GM12878 (cell line): Measurements from ENCODE around the gene LHX2. TPM values are rescaled to one million over a fixed set of nuclear protein-coding genes. Genes with fewer than 3 reads are reported as not detected.

ENCODE experiments used
- ATAC-seq: fragments of 200-7000 bp; cut with Tn5 transposase; 3 replicates; pipeline ENCODE4 v1.9.1; 2020; ENCODE audit warnings: mild to moderate bottlenecking, moderate library complexity
- BruUV-seq: library from RNA; stranded (reverse); fragments of 400-500 nt; replicated peaks from 2 replicates; lab custom pipeline; 2021; lab: Mats Ljungman, UMichigan
- CTCF ChIA-PET: fragments of 300-600 bp; sonication (Branson Sonifier 250); formaldehyde crosslinking; extraction: SDS; loops from one replicate; lab custom pipeline; 2021; ENCODE audit warnings: inconsistent platforms; lab: Yijun Ruan, JAX
- POLR2A ChIA-PET: fragments of 350-600 bp; formaldehyde crosslinking; extraction: SDS; loops from one replicate; lab custom pipeline; 2021; ENCODE audit warnings: inconsistent platforms; lab: Charles Lee
- RAD21 ChIA-PET: fragments of 300-600 bp; sonication (Branson Sonifier 250); formaldehyde crosslinking; loops from one replicate; lab custom pipeline; 2023; ENCODE audit warnings: antibody characterized with exemption; ENCODE audit not compliant: unreplicated experiment; lab: Charles Lee
- SMC1A ChIA-PET: fragments of 300-600 bp; sonication (Branson Sonifier 250); formaldehyde crosslinking; loops from one replicate; lab custom pipeline; 2023; ENCODE audit not compliant: unreplicated experiment, uncharacterized antibody; lab: Charles Lee
- DNase-seq: peaks from one replicate; pipeline ENCODE4 v3.0.0-alpha.2; 2011; ENCODE audit warnings: low read depth, low spot score
- FAIRE-seq: peaks from 3 replicates; lab custom pipeline; 2011; peaks lifted over from hg19 to GRCh38; lab: Jason Lieb, UNC
- H2AFZ ChIP-seq: 2 replicates; pipeline ENCODE4 v1.6.0; 2011; ENCODE audit warnings: low read depth, low read length, control low read depth; ENCODE audit not compliant: control insufficient read depth
- H3K27ac ChIP-seq: 2 replicates; pipeline ENCODE4 v1.5.1; 2011; ENCODE audit warnings: control low read depth; ENCODE audit not compliant: control insufficient read depth, insufficient read depth
- H3K27me3 ChIP-seq, 2 experiments: replicated peaks in 1 of 2; 2 replicates each; pipeline versions ENCODE4 v1.6.0 to v1.6.1; 2011; ENCODE audit warnings: low read length in 1 of 2; ENCODE audit not compliant: control insufficient read depth in 2 of 2, insufficient read depth in 2 of 2
- H3K36me3 ChIP-seq, 2 experiments: 2 replicates each; pipeline ENCODE4 v1.5.1; 2011; ENCODE audit warnings: low read length in 1 of 2; ENCODE audit not compliant: control insufficient read depth in 2 of 2, insufficient read depth in 2 of 2
- H3K4me1 ChIP-seq: 2 replicates; pipeline ENCODE4 v1.6.1; 2011; ENCODE audit warnings: mild to moderate bottlenecking, low read length, moderate library complexity, mixed read lengths; ENCODE audit not compliant: control insufficient read depth, insufficient read depth
- H3K4me2 ChIP-seq: 2 replicates; pipeline ENCODE4 v1.6.0; 2011; ENCODE audit warnings: control low read depth; ENCODE audit not compliant: control insufficient read depth, insufficient read depth
- H3K4me3 ChIP-seq: fragments of 200-600 bp; sonication (generic); 2 replicates; pipeline ENCODE4 v1.5.1; 2016
- H3K79me2 ChIP-seq: 2 replicates; pipeline ENCODE4 v1.6.0; 2011; ENCODE audit warnings: low read length; ENCODE audit not compliant: control insufficient read depth, insufficient read depth
- H3K9ac ChIP-seq: 2 replicates; pipeline ENCODE4 v1.8.0; 2011; ENCODE audit warnings: low read length, control low read depth, mixed read lengths; ENCODE audit not compliant: control insufficient read depth, insufficient read depth
- H3K9me3 ChIP-seq: replicated peaks from 3 replicates; pipeline ENCODE4 v1.5.1; 2011; ENCODE audit warnings: mild to moderate bottlenecking, low read length; ENCODE audit not compliant: control insufficient read depth, insufficient read depth
- H4K20me1 ChIP-seq: 2 replicates; pipeline ENCODE4 v1.6.0; 2011; ENCODE audit not compliant: control insufficient read depth, insufficient read depth
- BCL11A ChIP-seq: IDR thresholded peaks from 2 replicates; pipeline ENCODE4 v1.6.1; 2011; ENCODE audit warnings: low read depth, low read length
- CEBPZ ChIP-seq: fragments of 150-350 bp; IDR thresholded peaks from 2 replicates; pipeline ENCODE4 v1.6.1; 2016; ENCODE audit warnings: low read depth, low read length
- E2F4 ChIP-seq: IDR thresholded peaks from 2 replicates; pipeline ENCODE4 v1.6.1; 2012; ENCODE audit warnings: low read depth, low read length, improper control_type of control experiment
- EP300 ChIP-seq, 2 experiments: fragments of 150-350 bp in 1 of 2; IDR thresholded peaks; 2 replicates each; pipeline ENCODE4 v1.6.1; 2011 to 2012; ENCODE audit warnings: low read depth in 2 of 2, low read length in 2 of 2, borderline replicate concordance in 1 of 2, improper control_type of control experiment in 1 of 2, inconsistent platforms in 1 of 2; ENCODE audit not compliant: control insufficient read depth in 1 of 2
- ETV6 ChIP-seq, 2 experiments: fragments of 450-650 bp in 1 of 2; IDR thresholded peaks in 1 of 2; conservative IDR thresholded peaks in 1 of 2; 2 replicates each; pipeline ENCODE4 v1.6.1; 2014; ENCODE audit warnings: antibody characterized with exemption in 1 of 2, borderline replicate concordance in 1 of 2, low read depth in 1 of 2, mild to moderate bottlenecking in 1 of 2, moderate library complexity in 1 of 2
- EZH2 ChIP-seq: IDR thresholded peaks from 2 replicates; pipeline ENCODE4 v1.6.1; 2012; ENCODE audit warnings: low read depth, mild to moderate bottlenecking, control low read depth, inconsistent platforms, low read length, borderline replicate concordance; ENCODE audit not compliant: control insufficient read depth
- NR2C1 ChIP-seq: fragments of 450-650 bp; IDR thresholded peaks from 2 replicates; pipeline ENCODE4 v1.6.1; 2017; ENCODE audit warnings: antibody characterized with exemption, mild to moderate bottlenecking, moderate library complexity
- NR2F1 ChIP-seq: fragments of 450-650 bp; conservative IDR thresholded peaks from 2 replicates; pipeline ENCODE4 v1.6.1; 2017; ENCODE audit warnings: mild to moderate bottlenecking
- POLR2AphosphoS2 ChIP-seq: IDR thresholded peaks from 2 replicates; pipeline ENCODE4 v1.6.1; 2011; ENCODE audit warnings: low read depth, mild to moderate bottlenecking, low read length, improper control_type of control experiment, moderate library complexity
- ZNF384 ChIP-seq: IDR thresholded peaks from 2 replicates; pipeline ENCODE4 v1.6.1; 2012; ENCODE audit warnings: low read depth, mild to moderate bottlenecking, low read length, improper control_type of control experiment, borderline replicate concordance
- ZZZ3 ChIP-seq: IDR thresholded peaks from 2 replicates; pipeline ENCODE4 v1.6.1; 2011; ENCODE audit warnings: low read depth; ENCODE audit not compliant: control insufficient read depth, insufficient read length
- WGBS: methylation state at CpG from one replicate; pipeline ENCODE4 v1.1.6; 2016; ENCODE audit warnings: low lambda C conversion rate; ENCODE audit not compliant: insufficient replicate concordance, insufficient coverage; ENCODE audit errors: missing lambda C conversion rate; 5-methylcytosine and 5-hydroxymethylcytosine counted together
- in situ Hi-C: fragments of 300-500 bp; cut with MboI; formaldehyde crosslinking; loops from 9 replicates; pipeline ENCODE4 v1.14.3; 2018; ENCODE audit warnings: mixed read lengths
- intact Hi-C: fragments of 100-400 bp; cut with micrococcal nuclease; formaldehyde crosslinking; loops from one replicate; pipeline ENCODE4 v1.14.2; 2022; ENCODE audit not compliant: unreplicated experiment
- polyA plus RNA-seq, 11 experiments: library from polyadenylated mRNA; depleted of rRNA in 4 of 11; unstranded in 6 of 11; stranded (reverse) in 5 of 11; fragments of >200 nt; fragmentation: Nextera tagmentation in 4 of 11; fragmentation: Illumina TruSeq in 1 of 11; extraction: Ambion mirVana in 4 of 11; extraction: Trizol in 1 of 11; gene quantifications; 1 replicate in 1 of 11; 2 replicates in 10 of 11; pipeline versions ENCODE4 v1.2.1 to v1.2.3, GENCODE V29; 2011 to 2016; ENCODE audit warnings: inconsistent platforms in 2 of 11, missing spikeins in 2 of 11, low read depth in 1 of 11
- total RNA-seq, 4 experiments: library from RNA; depleted of rRNA in 3 of 4; stranded (reverse); fragments of >200 nt in 3 of 4; fragmentation: Illumina TruSeq in 1 of 4; extraction: Trizol in 1 of 4; gene quantifications; 2 replicates each; pipeline versions ENCODE4 v1.2.1 to v1.2.3, GENCODE V29; 2013 to 2021

The LHX2 gene
- total and polyA plus RNA-seq, 10 of the 15 experiments (the other 5 are each of a cell fraction or from before 2014, with no cell fraction given): 0.82 to 69.8 (median 5.3) TPM

- H3K27ac ChIP-seq: no peak overlapping the region
- peaks cover 2% of the 10 kb centered on the region; the same call in 1 of the 2 replicates for H4K20me1 ChIP-seq
- DNase-seq: no peak
- no peak overlapping the region for H3K9ac ChIP-seq
- FAIRE-seq: no peak
- no peak overlapping the region for H3K4me3 ChIP-seq
- WGBS: 3% methylated on average over 4 of the region's 4 CpGs
- SMC1A ChIA-PET: interaction anchor here (0.7 to 7.6 kb wide), 25 partner anchors 9 to 466 kb away, joined by 3 to 55 read pairs (median 4); no protein-coding TSS in a partner anchor
- TF ChIP-seq EZH2 (no peak), POLR2AphosphoS2 (no peak), ETV6 (conservative IDR thresholded peaks at IDR 0.05 in 1 of 2, IDR thresholded peaks at IDR 0.05 in 1 of 2; ENCODE audit: borderline replicate concordance in 1 of 2, low read depth in 1 of 2) (no peak), ZZZ3 (no peak), NR2F1 (0 out of 2 replicates have a peak, but pooled peaks have one; percentile 13), ZNF384 (no peak), BCL11A (no peak), CEBPZ (no peak), EP300 (IDR thresholded peaks at IDR 0.05; ENCODE audit: borderline replicate concordance in 1 of 2, control insufficient read depth in 1 of 2, low read depth in 2 of 2, low read length in 2 of 2) (no peak), E2F4 (no peak), NR2C1 (peak; percentile 73)
- no peaks in the 10 kb centered on the region for H3K36me3 ChIP-seq
- CTCF ChIA-PET: interaction anchor here (0.8 to 3.6 kb wide), 7 partner anchors 7 to 253 kb away, joined by 3 to 45 read pairs (median 4); no protein-coding TSS in a partner anchor
- H2AFZ ChIP-seq: no peak overlapping the region
- H3K79me2 ChIP-seq: no peaks in the 10 kb centered on the region
- H3K4me1 ChIP-seq: peaks cover 13% of the 10 kb centered on the region
- in situ Hi-C loops: no loop called here
- H3K9me3 ChIP-seq: no peaks in the 10 kb centered on the region
- BruUV-seq: no TSS peak
- no peak for ATAC-seq
- POLR2A ChIA-PET: interaction anchor here (0.6 to 1.8 kb wide), 7 partner anchors 9 to 86 kb away, joined by 3 to 6 read pairs (median 4); no protein-coding TSS in a partner anchor
- H3K27me3 ChIP-seq: peaks cover 0 to 51% of the 10 kb centered on the region in 2 experiments; a peak in 3 of 4 replicates
- no peak overlapping the region for H3K4me2 ChIP-seq
- RAD21 ChIA-PET: interaction anchor here (0.6 to 6.4 kb wide), 17 partner anchors 10 to 388 kb away, joined by 3 to 52 read pairs (median 4); no protein-coding TSS in a partner anchor
- intact Hi-C loops: loop anchor here (5.0 kb wide), 1 partner anchor 366 kb away; no protein-coding TSS in a partner anchor
These were observed 7.8 kb upstream of the LHX2 start for GRCh38 chr9:124003636-124004349.
